ENCODE results near the gene PIM1. TPM values are rescaled to one million over a fixed set of nuclear protein-coding genes. Genes with fewer than 3 reads are reported as not detected.
A peak's percentile ranks its signal among the peaks of the same experiment; 100 is the strongest.
"Not testable (repeated sequence)": the region's sequence is repeated elsewhere in the genome, so short reads cannot be mapped to it uniquely, and the experiment has no call there.

Gene PIM1
- total RNA-seq, 1 donor from 2014 or later = 283 TPM

GRCh38 chr6:37125774-37126492, 44.0 kb upstream of the PIM1 start:
- Mint-ChIP-seq H3K27me3 (peaks cover 4% of the 10 kb centered on the region), H3K36me3 (ENCODE audit: low read depth) (no peaks in the 10 kb centered on the region), H3K4me1 (peaks cover 12% of the 10 kb centered on the region), H3K4me3 (no peak overlapping the region), H3K27ac (peak overlapping the region; percentile 51), H3K9me3 (no peaks in the 10 kb centered on the region)
- ATAC-seq (ENCODE audit: low read depth) (no peak), DNase-seq (no peak)
- intact Hi-C loops (cut with micrococcal nuclease) = no loop called here
- ChIA-PET CTCF (no interaction called here), POLR2A (no interaction called here)
- TF ChIP-seq, protein P1, sequence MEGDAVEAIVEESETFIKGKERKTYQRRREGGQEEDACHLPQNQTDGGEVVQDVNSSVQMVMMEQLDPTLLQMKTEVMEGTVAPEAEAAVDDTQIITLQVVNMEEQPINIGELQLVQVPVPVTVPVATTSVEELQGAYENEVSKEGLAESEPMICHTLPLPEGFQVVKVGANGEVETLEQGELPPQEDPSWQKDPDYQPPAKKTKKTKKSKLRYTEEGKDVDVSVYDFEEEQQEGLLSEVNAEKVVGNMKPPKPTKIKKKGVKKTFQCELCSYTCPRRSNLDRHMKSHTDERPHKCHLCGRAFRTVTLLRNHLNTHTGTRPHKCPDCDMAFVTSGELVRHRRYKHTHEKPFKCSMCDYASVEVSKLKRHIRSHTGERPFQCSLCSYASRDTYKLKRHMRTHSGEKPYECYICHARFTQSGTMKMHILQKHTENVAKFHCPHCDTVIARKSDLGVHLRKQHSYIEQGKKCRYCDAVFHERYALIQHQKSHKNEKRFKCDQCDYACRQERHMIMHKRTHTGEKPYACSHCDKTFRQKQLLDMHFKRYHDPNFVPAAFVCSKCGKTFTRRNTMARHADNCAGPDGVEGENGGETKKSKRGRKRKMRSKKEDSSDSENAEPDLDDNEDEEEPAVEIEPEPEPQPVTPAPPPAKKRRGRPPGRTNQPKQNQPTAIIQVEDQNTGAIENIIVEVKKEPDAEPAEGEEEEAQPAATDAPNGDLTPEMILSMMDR (IDR thresholded peaks at IDR 0.05) = no peak

DNA sequence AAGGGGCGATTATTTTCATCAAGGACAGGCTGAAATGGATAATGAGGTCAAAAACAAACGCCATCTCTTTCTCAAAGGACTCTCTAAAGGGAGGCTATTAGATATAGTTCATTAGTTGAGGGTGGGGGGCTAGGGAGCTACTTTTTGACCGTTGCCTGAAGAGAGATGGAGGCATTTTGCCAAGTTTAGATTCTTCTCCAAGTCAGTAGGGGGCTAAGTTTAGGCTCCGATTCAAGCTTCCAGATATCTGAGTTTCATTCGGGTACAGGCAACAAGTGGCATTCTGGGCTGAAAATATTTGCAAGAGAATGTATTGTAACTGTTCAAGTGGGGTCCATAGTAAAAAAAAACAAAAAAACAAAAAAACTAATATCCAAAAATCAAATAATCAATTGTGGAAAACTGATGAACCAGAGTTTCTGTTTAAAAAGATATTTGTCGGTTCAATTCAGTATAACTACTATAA, 43.4 kb upstream of the PIM1 start:
- ATAC-seq (ENCODE audit: low read depth) = no peak
- intact Hi-C loops (cut with micrococcal nuclease) = no loop called here
- Mint-ChIP-seq H3K4me3 (no peak overlapping the region), H3K27ac (no peak overlapping the region), H3K4me1 (peaks cover 12% of the 10 kb centered on the region), H3K36me3 (ENCODE audit: low read depth) (no peaks in the 10 kb centered on the region), H3K9me3 (no peaks in the 10 kb centered on the region), H3K27me3 (peaks cover 4% of the 10 kb centered on the region)
- CTCF ChIA-PET = no interaction called here
- TF ChIP-seq, protein P1 (IDR thresholded peaks at IDR 0.05) = no peak
- POLR2A ChIA-PET = no interaction called here
- no peak for DNase-seq

DNA sequence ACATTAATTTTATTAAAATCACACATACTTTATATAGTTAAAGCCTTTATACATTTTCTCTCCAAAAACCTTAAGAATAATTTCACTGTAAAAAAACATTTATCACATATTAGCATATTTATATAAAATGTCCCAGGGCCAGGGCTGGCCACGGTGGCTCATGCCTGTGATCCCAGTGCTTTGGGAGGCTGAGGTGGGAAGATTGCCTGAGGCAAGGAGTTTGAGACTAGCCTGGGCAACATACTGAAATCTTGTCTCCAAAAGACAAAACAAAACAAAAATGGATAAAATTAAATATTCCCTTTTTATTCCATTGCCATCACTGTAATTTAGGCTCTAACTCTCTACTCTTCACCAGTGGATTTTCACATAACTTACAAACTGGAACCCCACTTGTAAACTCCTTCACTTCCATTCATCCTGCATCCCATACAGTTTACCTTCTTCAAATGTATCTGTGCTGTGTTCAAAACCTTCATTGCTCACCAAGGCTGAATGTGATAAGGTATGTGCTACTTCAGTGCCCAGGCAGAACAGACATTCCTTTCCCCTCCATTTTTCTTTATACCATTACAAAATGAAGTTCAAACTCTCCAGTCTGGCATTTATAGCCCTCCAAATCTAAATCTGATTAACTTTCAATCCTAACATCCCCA, 42.9 kb upstream of the PIM1 start:
- Mint-ChIP-seq H3K4me3 (no peak overlapping the region), H3K36me3 (ENCODE audit: low read depth) (no peaks in the 10 kb centered on the region), H3K27ac (no peak overlapping the region), H3K9me3 (no peaks in the 10 kb centered on the region), H3K27me3 (peaks cover 4% of the 10 kb centered on the region), H3K4me1 (peaks cover 12% of the 10 kb centered on the region)
- DNase-seq (no peak), ATAC-seq (ENCODE audit: low read depth) (no peak)
- POLR2A ChIA-PET = interaction anchor here (1.7 kb wide), 1 partner anchor 45 kb away, joined by 7 read pairs; no protein-coding TSS in a partner anchor
- intact Hi-C loops (cut with micrococcal nuclease) = no loop called here
- TF ChIP-seq, protein P1 (IDR thresholded peaks at IDR 0.05) = no peak
- CTCF ChIA-PET = no interaction called here

DNA sequence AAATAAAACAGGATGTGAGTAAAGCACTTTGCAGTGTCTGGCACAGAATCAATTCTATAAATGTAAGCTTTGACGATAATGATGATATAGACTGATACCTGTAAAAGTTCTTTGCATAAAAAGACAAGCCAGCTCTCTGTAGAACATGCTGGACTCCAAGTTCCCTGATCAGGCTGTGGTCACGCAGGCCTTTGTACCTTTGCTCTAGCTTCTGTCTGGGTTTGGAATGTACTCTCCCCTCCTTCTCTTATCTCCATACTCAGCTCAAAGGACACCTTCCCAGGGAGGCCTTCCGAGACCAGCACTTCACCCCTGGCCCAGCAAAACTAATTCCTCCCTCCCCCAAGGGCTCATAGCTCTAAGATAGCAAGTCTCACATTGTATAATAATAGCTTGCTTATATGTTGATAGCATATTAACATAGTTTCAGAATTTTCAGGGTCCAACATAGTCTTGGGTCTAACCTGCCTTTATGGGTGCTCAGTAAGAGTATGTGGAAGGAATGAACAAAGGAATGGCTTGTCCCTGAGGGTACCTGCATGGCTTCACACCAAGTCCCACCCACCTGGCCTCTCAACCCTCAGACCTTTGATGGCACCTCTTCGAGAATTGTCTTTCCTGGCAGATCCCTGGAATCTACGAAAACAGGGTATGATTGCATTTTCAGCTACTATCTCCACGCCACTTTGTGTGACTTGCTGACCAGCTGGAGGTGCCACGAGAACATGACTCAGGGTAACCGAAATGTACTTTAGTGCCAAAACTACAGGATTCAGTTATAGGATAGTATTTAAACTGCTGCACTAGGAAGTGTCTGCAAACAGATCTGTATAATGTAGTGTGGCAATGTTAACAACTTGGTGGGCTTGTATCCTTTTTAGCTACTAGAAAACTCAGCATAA, 41.7 kb upstream of the PIM1 start:
- H3K4me3 Mint-ChIP-seq = no peak overlapping the region
- no peak overlapping the region for H3K27ac Mint-ChIP-seq
- ATAC-seq (ENCODE audit: low read depth) (no peak), DNase-seq (no peak)
- H3K9me3 Mint-ChIP-seq = no peaks in the 10 kb centered on the region
- ChIA-PET POLR2A (interaction anchor here (0.6 to 1.7 kb wide), 7 partner anchors 9 to 408 kb away, joined by 3 to 18 read pairs (median 3); no protein-coding TSS in a partner anchor), CTCF (interaction anchor here (0.8 to 1.0 kb wide), 2 partner anchors 47 to 76 kb away, joined by 3 to 4 read pairs; no protein-coding TSS in a partner anchor)
- TF ChIP-seq, protein P1 (IDR thresholded peaks at IDR 0.05) = no peak
- H3K4me1 Mint-ChIP-seq = peaks cover 12% of the 10 kb centered on the region
- no peaks in the 10 kb centered on the region for H3K36me3 Mint-ChIP-seq (ENCODE audit: low read depth)
- intact Hi-C loops (cut with micrococcal nuclease) = no loop called here
- H3K27me3 Mint-ChIP-seq = peaks cover 4% of the 10 kb centered on the region

DNA sequence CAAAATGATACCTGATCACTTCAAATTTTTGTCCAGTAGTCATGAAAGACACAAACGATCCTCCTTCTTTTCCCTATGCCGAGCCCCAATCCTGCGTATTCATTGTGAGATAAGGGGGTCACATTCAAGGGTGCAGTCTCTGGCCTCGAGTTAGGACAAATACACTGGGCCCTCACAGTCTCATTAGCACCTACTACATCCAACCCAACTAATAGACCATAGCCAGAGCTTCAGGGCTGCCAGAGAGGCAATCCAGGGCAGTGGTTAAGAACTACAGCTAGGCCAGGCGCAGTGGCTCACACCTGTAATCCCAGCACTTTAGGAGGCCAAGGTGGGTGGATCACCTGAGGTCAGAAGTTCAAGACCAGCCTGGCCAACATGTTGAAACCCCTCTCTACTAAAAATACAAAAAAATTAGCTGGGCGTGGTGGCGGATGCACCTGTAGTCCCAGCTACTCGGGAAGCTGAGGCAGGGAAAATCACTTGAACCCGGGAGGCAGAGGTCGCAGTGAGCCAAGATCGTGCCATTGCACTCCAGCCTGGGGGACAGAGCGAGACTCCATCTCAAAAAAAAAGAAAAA, 41.0 kb upstream of the PIM1 start:
- not testable (repeated sequence) for H3K27ac Mint-ChIP-seq
- ChIA-PET POLR2A (interaction anchor here (0.6 to 1.7 kb wide), 7 partner anchors 11 to 1152 kb away, joined by 3 to 18 read pairs (median 6); partner anchors contain the start of gene PIM1), CTCF (interaction anchor here (0.8 to 1.0 kb wide), 2 partner anchors 47 to 77 kb away, joined by 3 to 4 read pairs; no protein-coding TSS in a partner anchor)

More for the DNA sequence above, 41.0 kb upstream of the PIM1 start:
- H3K36me3 Mint-ChIP-seq (ENCODE audit: low read depth); DNase-seq; ATAC-seq (ENCODE audit: low read depth); H3K4me3 Mint-ChIP-seq; intact Hi-C loops (cut with micrococcal nuclease); H3K27me3 Mint-ChIP-seq; H3K9me3 Mint-ChIP-seq: not testable (repeated sequence)
- peaks cover 12% of the 10 kb centered on the region for H3K4me1 Mint-ChIP-seq

All from activated B cell treated with CpG ODN at 0.5 μM for 24 hours (primary cell).